Thyroid gland (tissue), 4 donors: ENCODE measurements around the gene ATP6V1G3. TPM values are rescaled to one million over a fixed set of nuclear protein-coding genes. Genes with fewer than 3 reads are reported as not detected.

Source experiments
- DNase-seq, 2 donors: peaks; one replicate each; pipeline ENCODE4 v3.0.0-alpha.2; 2019
- H3K27ac ChIP-seq, 3 donors: fragments of 200-600 bp; sonication (generic); 1 replicate in 2 of 3; 2 replicates in 1 of 3; pipeline ENCODE4 v1.5.1; 2016 to 2019; ENCODE audit warnings: mild to moderate bottlenecking in 1 of 3, moderate library complexity in 1 of 3
- H3K27me3 ChIP-seq: fragments of 200-600 bp; sonication (generic); one replicate; pipeline ENCODE4 v1.5.1; 2019
- H3K36me3 ChIP-seq, 2 donors: fragments of 200-600 bp; sonication (generic); one replicate each; pipeline ENCODE4 v1.5.1; 2016 to 2019
- H3K4me1 ChIP-seq, 2 donors: fragments of 200-600 bp; sonication (generic); one replicate each; pipeline ENCODE4 v1.5.1; 2017 to 2019
- H3K4me3 ChIP-seq, 3 donors: fragments of 200-600 bp; sonication (generic); replicated peaks in 1 of 3; 1 replicate in 2 of 3; 2 replicates in 1 of 3; pipeline ENCODE4 v1.5.1; 2016; ENCODE audit warnings: mild to moderate bottlenecking in 1 of 3
- H3K9me3 ChIP-seq: fragments of 200-600 bp; sonication (generic); one replicate; pipeline ENCODE4 v1.5.1; 2017
- CTCF ChIP-seq, 6 experiments: fragments of 200-600 bp in 3 of 6; fragments of 450-650 bp in 3 of 6; sonication (generic) in 3 of 6; IDR thresholded peaks; one replicate each; pipeline ENCODE4 v1.5.1; 2016 to 2019; ENCODE audit warnings: antibody characterized with exemption in 6 of 6, mild to moderate bottlenecking in 2 of 6, inconsistent platforms in 1 of 6, moderate library complexity in 1 of 6
- POLR2A ChIP-seq, 2 donors: fragments of 450-650 bp; IDR thresholded peaks; one replicate each; pipeline ENCODE4 v1.6.1; 2017; ENCODE audit warnings: antibody characterized with exemption in 2 of 2, mild to moderate bottlenecking in 2 of 2, moderate library complexity in 1 of 2
- whole genome bisulfite sequencing, 2 donors: methylation state at CpG; one replicate each; pipeline ENCODE4 v1.1.5; 2017; 5-methylcytosine and 5-hydroxymethylcytosine counted together
- intact Hi-C: fragments of 100-400 bp; cut with DNase I; formaldehyde crosslinking; loops from one replicate; pipeline ENCODE4 v1.15.1; 2023
- total RNA-seq, 4 donors: library from RNA; depleted of rRNA; stranded (reverse); fragments of >200 nt; gene quantifications; one replicate each; pipeline ENCODE4 v1.2.3, GENCODE V29; 2016

Gene ATP6V1G3
- total RNA-seq, 4 donors from 2014 or later, result not detected

GRCh38 chr1:198491028-198491427 lies 49.5 kb downstream of the ATP6V1G3 start:
- WGBS, 2 donors, result 86 to 88% methylated on average over 6 of the region's 6 CpGs
- Histone ChIP-seq H3K27me3 (no peaks in the 10 kb centered on the region), H3K27ac (no peak overlapping the region), H3K4me3 (no peak overlapping the region), H3K36me3 (no peaks in the 10 kb centered on the region), H3K4me1 (no peaks in the 10 kb centered on the region), H3K9me3 (no peaks in the 10 kb centered on the region)
- no peak for DNase-seq
- intact Hi-C loops, result no loop called here
- TF ChIP-seq CTCF (IDR thresholded peaks at IDR 0.05), result no peak
- TF ChIP-seq POLR2A (IDR thresholded peaks at IDR 0.05), result no peak

GRCh38 chr1:198490224-198490623 lies 50.3 kb downstream of the ATP6V1G3 start:
- 76 to 82% methylated on average over 1 of the region's 1 CpG for WGBS, 2 donors
- no peak overlapping the region for H3K27ac ChIP-seq

GRCh38 chr1:198486903-198487302 lies 53.6 kb downstream of the ATP6V1G3 start:
- no peaks in the 10 kb centered on the region for H3K4me1 ChIP-seq
- no peaks in the 10 kb centered on the region for H3K9me3 ChIP-seq
- H3K27ac ChIP-seq, result no peak overlapping the region
- intact Hi-C loops, result no loop called here
- TF ChIP-seq POLR2A (IDR thresholded peaks at IDR 0.05), result no peak
- no peak for TF ChIP-seq CTCF (IDR thresholded peaks at IDR 0.05)
- no peaks in the 10 kb centered on the region for H3K27me3 ChIP-seq
- no peak overlapping the region for H3K4me3 ChIP-seq
- no peak for DNase-seq
- H3K36me3 ChIP-seq, result no peaks in the 10 kb centered on the region

More at GRCh38 chr1:198490224-198490623, 50.3 kb downstream of the ATP6V1G3 start:
- DNase-seq, result no peak
- Histone ChIP-seq H3K9me3 (no peaks in the 10 kb centered on the region), H3K36me3 (no peaks in the 10 kb centered on the region), H3K27me3 (no peaks in the 10 kb centered on the region), H3K4me3 (no peak overlapping the region), H3K4me1 (no peaks in the 10 kb centered on the region)
- TF ChIP-seq POLR2A (IDR thresholded peaks at IDR 0.05), result no peak
- TF ChIP-seq CTCF (IDR thresholded peaks at IDR 0.05), result no peak
- intact Hi-C loops, result no loop called here

GRCh38 chr1:198483645-198484044 lies 56.8 kb downstream of the ATP6V1G3 start:
- TF ChIP-seq CTCF (IDR thresholded peaks at IDR 0.05) (no peak), POLR2A (IDR thresholded peaks at IDR 0.05) (no peak)
- DNase-seq, result no peak
- no peak overlapping the region for H3K27ac ChIP-seq
- no peaks in the 10 kb centered on the region for H3K4me1 ChIP-seq
- H3K27me3 ChIP-seq, result no peaks in the 10 kb centered on the region
- no peaks in the 10 kb centered on the region for H3K9me3 ChIP-seq
- intact Hi-C loops, result no loop called here
- no peaks in the 10 kb centered on the region for H3K36me3 ChIP-seq
- H3K4me3 ChIP-seq, result no peak overlapping the region

GRCh38 chr1:198483006-198483405 lies 57.5 kb downstream of the ATP6V1G3 start:
- no peaks in the 10 kb centered on the region for H3K4me1 ChIP-seq
- WGBS, 2 donors, result 93 to 95% methylated on average over 1 of the region's 1 CpG
- DNase-seq, result no peak
- no peaks in the 10 kb centered on the region for H3K27me3 ChIP-seq
- TF ChIP-seq CTCF (IDR thresholded peaks at IDR 0.05) (no peak), POLR2A (IDR thresholded peaks at IDR 0.05) (no peak)
- no peaks in the 10 kb centered on the region for H3K9me3 ChIP-seq
- no peak overlapping the region for H3K27ac ChIP-seq
- no peaks in the 10 kb centered on the region for H3K36me3 ChIP-seq
- H3K4me3 ChIP-seq, result no peak overlapping the region
- intact Hi-C loops, result no loop called here
